Naive thymus-derived CD8-positive, alpha-beta T cell (primary cell): Measurements from ENCODE around the gene TSHZ1. TPM values are rescaled to one million over a fixed set of nuclear protein-coding genes. Genes with fewer than 3 reads are reported as not detected.

Experiments used
- ATAC-seq, 2 donors: fragments of 150-1000 bp; cut with Tn5 transposase in 1 of 2; sonication (Bioruptor Pico), chemical (Tn5 transposase) in 1 of 2; 1 replicate in 1 of 2; 2 replicates in 1 of 2; pipeline ENCODE4 v1.10.0; 2021; ENCODE audit warnings: mild to moderate bottlenecking in 2 of 2, moderate library complexity in 2 of 2
- POLR2A ChIA-PET: fragments of 350-600 bp; sonication (Branson Sonifier 250); formaldehyde crosslinking; loops from one replicate; lab custom pipeline; 2021; ENCODE audit warnings: antibody characterized with exemption; lab: Charles Lee
- DNase-seq, 10 donors: peaks; one replicate each; pipeline versions ENCODE4 v3.0.0 to v3.0.0-alpha.2; 2020 to 2022
- H3K27ac Mint-ChIP-seq, 10 donors: one replicate each; pipeline ENCODE4 v1.8.0; 2020 to 2022; ENCODE audit warnings: mild to moderate bottlenecking in 10 of 10, mixed read lengths in 10 of 10, moderate library complexity in 4 of 10, inconsistent platforms in 1 of 10
- H3K27me3 Mint-ChIP-seq, 5 donors: one replicate each; pipeline ENCODE4 v1.8.0; 2021 to 2022; ENCODE audit warnings: mixed read lengths in 5 of 5
- H3K36me3 Mint-ChIP-seq, 3 donors: one replicate each; pipeline ENCODE4 v1.8.0; 2020 to 2022; ENCODE audit warnings: mixed read lengths in 3 of 3, mild to moderate bottlenecking in 2 of 3, inconsistent platforms in 1 of 3
- H3K4me1 Mint-ChIP-seq, 4 donors: one replicate each; pipeline ENCODE4 v1.8.0; 2021 to 2022; ENCODE audit warnings: mixed read lengths in 4 of 4
- H3K4me3 Mint-ChIP-seq, 10 donors: one replicate each; pipeline ENCODE4 v1.8.0; 2020 to 2022; ENCODE audit warnings: mild to moderate bottlenecking in 10 of 10, mixed read lengths in 10 of 10, moderate library complexity in 6 of 10, inconsistent platforms in 1 of 10
- H3K9me3 Mint-ChIP-seq, 9 donors: one replicate each; pipeline ENCODE4 v1.8.0; 2020 to 2022; ENCODE audit warnings: mixed read lengths in 9 of 9, mild to moderate bottlenecking in 3 of 9, inconsistent platforms in 1 of 9, moderate library complexity in 1 of 9
- polyA plus RNA-seq, 3 donors: library from polyadenylated mRNA; unstranded; fragments of 300-500 nt; fragmentation: Illumina TruSeq; gene quantifications; one replicate each; pipeline ENCODE4 v1.2.3, GENCODE V29; 2021
- total RNA-seq, 8 experiments: library from RNA in 2 of 8; stranded (reverse) in 2 of 8; gene quantifications; one replicate each; pipeline ENCODE4 v1.2.3 and lab custom pipeline; 2021 to 2026

TSHZ1 gene
- total and polyA plus RNA-seq, 5 experiments from 2014 or later: 2.8 to 33.6 (median 7.1) TPM

DNA sequence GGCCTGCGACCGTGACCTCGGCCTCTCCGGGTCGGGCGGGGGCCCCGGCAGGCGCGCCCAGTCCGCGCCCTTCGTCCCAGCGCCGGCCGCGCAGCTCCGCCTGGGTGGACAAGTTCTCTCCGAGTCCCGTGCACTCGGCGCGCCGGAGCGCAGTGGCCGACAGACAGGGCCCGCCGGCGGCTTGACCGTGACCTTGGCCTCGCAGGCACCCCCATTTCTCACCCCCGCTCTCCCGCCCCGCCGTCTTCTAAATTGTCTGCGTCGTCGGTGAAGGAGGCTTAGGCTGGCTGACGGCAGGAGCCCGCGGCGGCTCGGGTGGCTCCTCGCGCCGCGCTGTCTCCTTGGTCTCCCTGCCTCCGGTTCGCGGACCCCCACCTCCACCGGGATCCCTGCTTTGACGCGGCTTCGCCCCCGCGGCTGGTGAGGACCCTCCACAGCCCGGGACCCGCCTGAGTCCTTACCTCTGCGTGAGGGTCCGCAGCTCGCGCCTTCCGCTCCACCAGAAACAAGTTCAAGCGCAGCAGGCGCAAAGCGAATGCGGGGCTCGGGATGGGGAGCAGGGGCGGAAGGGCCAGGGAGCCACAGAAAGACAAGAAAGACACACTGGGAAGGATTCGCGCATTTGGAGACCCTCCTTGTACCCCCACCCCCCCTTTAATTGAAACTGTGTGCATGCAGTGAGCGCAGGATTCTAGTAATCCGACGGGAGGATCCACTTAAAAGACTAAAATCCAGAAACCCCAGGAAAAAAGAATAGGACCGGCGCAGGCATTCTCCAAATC, 5.7 kb upstream of the TSHZ1 start:
- H3K27ac Mint-ChIP-seq: peak overlapping the region in 6 of 10 donors; percentile 40 to 98 (median 78)
- H3K4me3 Mint-ChIP-seq: peak overlapping the region in 9 of 10 donors; percentile 58 to 86 (median 73)
- H3K9me3 Mint-ChIP-seq: no peaks in the 10 kb centered on the region
- peaks cover 0 to 24% (median 4%) of the 10 kb centered on the region in 3 donors for H3K36me3 Mint-ChIP-seq
- DNase-seq (peak in 2 of 10 donors; percentile 32 to 61), ATAC-seq (no peak)
- POLR2A ChIA-PET: interaction anchor here (0.8 kb wide), 1 partner anchor 308 kb away, joined by 3 read pairs; no protein-coding TSS in a partner anchor
- H3K4me1 Mint-ChIP-seq: peaks cover 25 to 43% (median 37%) of the 10 kb centered on the region in 4 donors
- H3K27me3 Mint-ChIP-seq: no peaks in the 10 kb centered on the region

DNA sequence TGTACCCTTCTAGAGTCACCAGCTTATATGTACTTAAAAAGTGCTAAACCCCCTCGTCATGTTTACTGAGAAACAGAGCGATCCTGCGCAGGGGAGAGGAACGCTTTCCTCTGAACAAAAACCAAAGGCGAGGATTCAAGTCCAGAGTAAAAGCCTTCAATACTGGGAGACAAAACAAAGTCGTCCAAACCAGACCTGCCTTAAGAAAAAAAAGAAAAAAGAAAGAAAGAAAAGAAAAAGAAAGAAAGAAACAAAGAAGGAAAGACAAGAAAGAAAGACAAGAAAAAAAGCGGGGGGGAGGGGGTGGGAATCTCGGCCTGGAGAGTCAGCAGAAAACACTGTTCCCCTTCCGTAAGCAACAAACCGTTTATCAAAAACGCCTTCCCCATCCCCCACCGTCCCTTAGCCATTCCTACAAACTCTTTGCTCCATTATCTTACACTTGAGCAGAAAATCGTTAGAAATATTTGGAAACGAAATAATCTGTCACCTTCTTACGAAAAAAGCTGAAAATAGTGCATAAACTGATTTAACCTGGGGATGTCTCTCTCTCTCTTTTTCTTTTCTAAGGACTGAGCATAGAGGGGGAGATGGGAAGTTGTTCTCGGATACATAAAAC, 5.0 kb upstream of the TSHZ1 start:
- peaks cover under 1 to 18% (median 4%) of the 10 kb centered on the region in 3 donors for H3K36me3 Mint-ChIP-seq
- no peak for ATAC-seq
- no peak for DNase-seq
- POLR2A ChIA-PET: interaction anchor here (0.8 kb wide), 1 partner anchor 309 kb away, joined by 3 read pairs; no protein-coding TSS in a partner anchor
- H3K9me3 Mint-ChIP-seq: no peaks in the 10 kb centered on the region
- H3K4me1 Mint-ChIP-seq: peaks cover 26 to 49% (median 38%) of the 10 kb centered on the region in 4 donors
- H3K27ac Mint-ChIP-seq: peak overlapping the region in 6 of 10 donors; percentile 38 to 98 (median 78)
- peak overlapping the region in 9 of 10 donors; percentile 66 to 86 (median 73) for H3K4me3 Mint-ChIP-seq
- no peaks in the 10 kb centered on the region for H3K27me3 Mint-ChIP-seq

DNA sequence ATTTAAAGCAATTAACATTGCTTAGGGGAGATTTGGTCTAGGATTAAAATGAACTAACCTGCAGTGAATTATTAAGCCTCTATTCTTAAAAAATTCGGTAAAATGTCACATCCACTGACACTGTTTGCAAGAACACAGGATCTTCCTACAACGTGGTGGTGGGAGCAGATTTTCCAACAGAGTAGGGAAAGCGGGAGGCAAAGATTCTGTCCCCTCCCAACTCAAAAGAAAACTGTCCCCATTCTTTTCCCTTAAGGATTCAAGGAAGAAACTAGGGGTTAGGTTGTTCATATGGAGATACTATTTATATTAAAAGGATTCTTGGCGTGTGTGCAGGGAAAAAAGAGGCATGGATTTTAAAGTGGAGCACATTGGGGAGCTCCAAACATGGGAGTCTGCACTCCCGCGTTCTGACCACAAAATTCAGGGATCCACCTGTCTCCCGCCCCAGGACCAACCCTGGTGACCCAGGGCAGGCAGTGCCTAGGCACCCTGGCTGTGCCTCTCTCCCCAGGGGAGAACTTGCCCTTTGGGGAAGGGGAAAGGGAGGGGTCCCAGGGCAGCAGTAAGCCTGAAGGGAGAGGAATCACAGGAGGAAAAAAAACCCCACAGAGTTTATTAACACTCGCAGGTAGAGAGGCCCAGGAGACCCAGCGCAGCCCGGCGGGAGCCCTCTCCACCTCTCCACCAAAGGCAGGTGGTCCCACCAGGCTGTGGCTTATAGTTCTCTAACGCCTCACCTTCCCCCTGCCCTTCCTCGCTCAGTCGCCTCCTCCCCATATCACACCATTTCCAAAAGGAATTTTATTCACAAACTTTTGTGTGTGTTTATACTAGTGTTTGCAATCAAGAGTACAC, 3.9 kb upstream of the TSHZ1 start:
- POLR2A ChIA-PET: interaction anchor here (1.0 to 7.3 kb wide), 2 partner anchors 8 to 38 kb away, joined by 3 to 93 read pairs; no protein-coding TSS in a partner anchor
- H3K9me3 Mint-ChIP-seq: no peaks in the 10 kb centered on the region
- H3K36me3 Mint-ChIP-seq: peaks cover 2 to 8% (median 7%) of the 10 kb centered on the region in 3 donors
- H3K27ac Mint-ChIP-seq: peak overlapping the region in 8 of 10 donors; percentile 73 to 99 (median 94)
- peak overlapping the region; percentile 86 to 99 (median 96) for H3K4me3 Mint-ChIP-seq
- DNase-seq (no peak), ATAC-seq (no peak)
- no peaks in the 10 kb centered on the region for H3K27me3 Mint-ChIP-seq
- peaks cover 27 to 50% (median 39%) of the 10 kb centered on the region in 4 donors for H3K4me1 Mint-ChIP-seq

DNA sequence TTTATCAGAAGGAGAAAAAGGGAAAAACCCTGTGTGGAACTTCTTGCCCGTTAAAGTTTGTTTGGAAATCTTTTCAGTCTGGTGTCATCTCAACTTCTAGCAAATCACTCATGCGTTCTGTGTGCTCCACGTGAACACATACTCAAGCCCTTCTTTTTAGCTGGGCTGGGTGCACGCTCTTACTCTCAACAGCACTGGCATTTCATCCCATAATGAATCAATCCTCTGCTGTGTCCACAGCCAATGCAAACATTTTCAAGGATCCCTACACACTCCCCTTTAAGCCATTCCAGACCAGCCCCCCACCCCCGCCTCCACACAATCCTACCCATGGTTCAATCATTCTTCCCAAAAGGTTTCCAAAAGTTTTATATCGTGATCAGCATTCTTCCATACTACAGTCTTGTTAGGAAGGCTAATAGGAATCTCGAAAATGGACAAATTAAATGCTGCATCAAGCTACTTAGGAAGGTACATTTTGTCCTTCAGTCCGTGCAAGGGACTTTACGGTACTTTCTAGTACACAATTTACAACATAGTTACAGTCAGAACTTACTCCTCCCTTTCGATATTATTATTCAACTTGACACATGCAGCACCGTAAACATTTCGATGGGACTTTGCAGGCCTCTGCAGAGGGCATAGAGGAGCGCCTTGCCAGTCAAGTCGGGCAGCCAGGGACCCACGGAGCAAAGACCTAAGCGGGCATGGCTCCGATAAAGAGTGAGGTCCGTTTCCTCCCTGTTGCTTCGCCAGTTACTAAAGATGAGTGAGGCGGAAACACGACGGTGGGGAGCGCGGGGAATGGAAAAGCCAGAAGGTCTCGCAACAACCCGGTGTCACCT, 3.1 kb upstream of the TSHZ1 start:
- peaks cover 0 to 7% (median 5%) of the 10 kb centered on the region in 3 donors for H3K36me3 Mint-ChIP-seq
- peak overlapping the region; percentile 89 to 99 (median 93) for H3K27ac Mint-ChIP-seq
- no peaks in the 10 kb centered on the region for H3K27me3 Mint-ChIP-seq
- no peaks in the 10 kb centered on the region for H3K9me3 Mint-ChIP-seq
- ATAC-seq: peak in 1 of 2 donors; percentile 1
- peak overlapping the region; percentile 86 to 99 (median 96) for H3K4me3 Mint-ChIP-seq
- peak in 1 of 10 donors; percentile 42 for DNase-seq
- POLR2A ChIA-PET: interaction anchor here (1.0 to 7.3 kb wide), 3 partner anchors 9 to 38 kb away, joined by 3 to 93 read pairs (median 3); no protein-coding TSS in a partner anchor
- H3K4me1 Mint-ChIP-seq: peaks cover 28 to 54% (median 43%) of the 10 kb centered on the region in 4 donors

DNA sequence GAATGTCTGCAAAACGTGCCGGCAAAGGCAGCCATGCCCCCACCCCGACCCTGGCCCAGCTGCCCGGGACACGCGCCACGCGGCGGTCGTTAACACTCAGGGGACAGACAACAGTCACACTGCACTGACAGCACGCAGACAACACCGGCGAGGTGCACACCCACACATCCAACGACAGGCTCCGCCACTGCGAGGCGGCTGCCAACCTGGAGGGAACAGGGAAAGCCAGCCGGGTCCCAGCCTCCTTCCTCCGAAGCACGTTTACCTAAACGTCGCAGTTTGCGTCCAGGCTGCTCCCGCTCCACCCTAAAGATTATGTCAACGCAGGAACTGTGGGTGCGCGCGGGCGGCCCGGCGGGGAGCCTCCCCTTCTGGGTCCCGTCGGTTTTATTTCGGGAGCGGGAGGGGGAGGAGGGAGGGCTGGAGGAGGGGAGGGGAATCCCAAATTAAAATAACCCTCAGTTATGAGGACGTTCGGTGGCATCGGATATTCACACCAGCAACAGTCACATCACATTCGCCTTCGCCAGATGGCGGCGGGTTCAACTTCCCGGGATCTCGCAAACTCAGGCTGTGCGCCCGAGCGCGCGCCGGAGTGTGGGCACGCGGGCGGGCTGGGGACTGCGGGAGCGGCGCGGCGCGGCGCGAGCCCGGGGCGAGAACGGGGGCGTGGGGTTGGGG, 2.3 kb upstream of the TSHZ1 start:
- ATAC-seq: peak; percentile 4 to 11
- POLR2A ChIA-PET: interaction anchor here (1.0 to 7.3 kb wide), 7 partner anchors 12 to 709 kb away, joined by 3 to 93 read pairs (median 3); partner anchors contain the start of gene ZNF407

DNA sequence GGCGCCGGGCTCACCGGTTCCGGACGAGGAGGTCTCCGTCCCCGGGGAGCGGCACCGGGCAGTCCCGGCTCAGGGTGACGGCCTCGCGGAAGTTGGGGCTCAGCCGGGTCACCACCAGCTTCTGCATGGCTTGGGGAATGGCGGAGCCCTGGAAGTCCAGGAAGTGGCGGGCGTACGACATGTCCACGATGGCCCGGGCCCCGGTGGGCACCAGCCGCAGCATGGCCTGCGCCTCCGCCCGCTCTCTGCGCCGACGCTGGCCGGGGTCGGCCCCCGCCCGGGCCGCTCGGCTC, 1.8 kb upstream of the TSHZ1 start:
- ATAC-seq: no peak
- Mint-ChIP-seq H3K27me3 (no peaks in the 10 kb centered on the region), H3K4me1 (peaks cover 36 to 58% (median 53%) of the 10 kb centered on the region in 4 donors), H3K36me3 (peaks cover 0 to 7% (median 2%) of the 10 kb centered on the region in 3 donors), H3K4me3 (peak overlapping the region in 9 of 10 donors; percentile 33 to 99 (median 92)), H3K9me3 (no peaks in the 10 kb centered on the region), H3K27ac (peak overlapping the region in 2 of 10 donors; percentile 98 to 99)
- DNase-seq: no peak
- POLR2A ChIA-PET: interaction anchor here (0.7 to 7.3 kb wide), 12 partner anchors 13 to 711 kb away, joined by 3 to 93 read pairs (median 4); partner anchors contain the start of gene ZNF407

More for the DNA sequence above, 2.3 kb upstream of the TSHZ1 start:
- no peaks in the 10 kb centered on the region for H3K9me3 Mint-ChIP-seq
- H3K36me3 Mint-ChIP-seq: peaks cover 0 to 7% (median 2%) of the 10 kb centered on the region in 3 donors
- H3K4me1 Mint-ChIP-seq: peaks cover 36 to 57% (median 51%) of the 10 kb centered on the region in 4 donors
- H3K27ac Mint-ChIP-seq: peak overlapping the region; percentile 89 to 99 (median 93)
- H3K4me3 Mint-ChIP-seq: peak overlapping the region; percentile 86 to 99 (median 96)
- DNase-seq: peak in 7 of 10 donors; percentile 20 to 66 (median 32)
- no peaks in the 10 kb centered on the region for H3K27me3 Mint-ChIP-seq

DNA sequence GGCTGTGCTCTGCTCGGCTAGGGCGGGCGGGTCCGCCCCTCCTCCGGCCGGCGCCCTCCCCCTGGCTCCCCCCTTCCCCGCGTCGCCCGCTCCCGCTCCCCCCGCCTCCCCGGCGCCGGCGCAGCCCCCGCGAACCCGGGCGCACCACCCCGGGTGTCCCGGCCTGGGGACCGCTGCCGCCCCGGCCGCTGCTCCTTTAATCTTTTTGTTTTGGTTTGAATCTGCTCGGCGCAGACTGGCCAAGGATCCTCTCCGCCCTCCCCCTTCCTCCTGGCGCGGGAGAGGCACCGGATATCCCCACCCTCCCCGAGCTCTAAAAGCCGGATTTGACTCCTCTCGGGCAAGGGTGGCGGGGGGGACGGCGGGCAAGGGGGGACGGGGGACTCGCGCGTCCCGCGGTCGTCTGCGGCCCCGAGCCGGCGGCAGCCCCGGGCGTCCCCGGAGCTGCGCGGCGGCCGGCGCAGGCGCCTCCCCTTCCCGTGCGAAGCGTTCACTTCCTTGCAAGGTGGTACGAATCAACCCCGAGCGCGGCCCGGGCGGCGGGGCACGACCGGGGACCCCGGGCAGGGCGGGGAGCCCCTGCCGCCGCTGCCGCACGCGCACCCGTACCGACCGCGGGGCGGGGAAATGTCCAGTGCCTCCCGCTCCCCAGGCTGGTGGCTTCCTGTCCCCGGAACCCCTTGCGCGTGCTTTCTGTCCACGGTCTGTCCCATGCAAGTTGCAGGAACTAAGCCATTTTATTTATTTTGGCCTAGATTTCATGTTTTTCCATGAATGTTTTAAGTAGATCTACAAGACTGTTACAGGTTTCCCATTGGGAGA, 1.3 kb upstream of the TSHZ1 start, which contains the start of gene PTGR3:
PTGR3 (minus strand) TSS at position 11 of the 822 bp plus-strand sequence. CDS start 81 bp downstream, outside the sequence.
- POLR2A ChIA-PET: interaction anchor here (0.7 to 7.3 kb wide), 15 partner anchors 13 to 1284 kb away, joined by 3 to 93 read pairs (median 3); partner anchors contain the start of gene ZNF407
- H3K9me3 Mint-ChIP-seq: no peaks in the 10 kb centered on the region
- peaks cover 39 to 64% (median 59%) of the 10 kb centered on the region in 4 donors for H3K4me1 Mint-ChIP-seq
- H3K27ac Mint-ChIP-seq: peak within 1 kb of the TSS; percentile 93 to 99 (median 97)
- peaks cover 0 to 7% (median 2%) of the 10 kb centered on the region in 3 donors for H3K36me3 Mint-ChIP-seq
- ATAC-seq: peak; percentile 48 to 58
- peak; percentile 49 to 85 (median 68) for DNase-seq
- H3K4me3 Mint-ChIP-seq: peak within 1 kb of the TSS; percentile 95 to 100 (median 98)
- no peaks in the 10 kb centered on the region for H3K27me3 Mint-ChIP-seq

DNA sequence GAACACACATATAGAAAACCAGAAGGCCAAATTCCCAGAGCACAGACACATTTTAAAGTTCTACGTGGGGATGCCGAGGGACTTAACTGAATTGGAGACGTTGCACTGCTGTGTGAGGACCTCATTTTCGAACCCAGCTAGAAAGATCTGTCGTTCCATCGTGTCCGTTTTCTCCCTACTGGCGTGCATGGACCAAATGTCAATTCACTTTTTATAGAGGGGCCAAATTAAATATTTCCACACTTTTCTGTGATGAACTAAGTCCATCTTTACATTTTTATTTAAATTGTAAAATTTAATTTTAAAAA, 692 bp upstream of the TSHZ1 start:
- ATAC-seq: no peak
- POLR2A ChIA-PET: interaction anchor here (0.7 to 7.3 kb wide), 12 partner anchors 10 to 1283 kb away, joined by 3 to 93 read pairs (median 4); partner anchors contain the start of gene ZNF407
- H3K27ac Mint-ChIP-seq: peak overlapping the region; percentile 92 to 99 (median 96)
- peak overlapping the region; percentile 94 to 100 (median 97) for H3K4me3 Mint-ChIP-seq
- H3K9me3 Mint-ChIP-seq: no peaks in the 10 kb centered on the region
- H3K36me3 Mint-ChIP-seq: peaks cover 0 to 7% (median 2%) of the 10 kb centered on the region in 3 donors
- peaks cover 41 to 68% (median 63%) of the 10 kb centered on the region in 4 donors for H3K4me1 Mint-ChIP-seq
- H3K27me3 Mint-ChIP-seq: no peaks in the 10 kb centered on the region
- no peak for DNase-seq

DNA sequence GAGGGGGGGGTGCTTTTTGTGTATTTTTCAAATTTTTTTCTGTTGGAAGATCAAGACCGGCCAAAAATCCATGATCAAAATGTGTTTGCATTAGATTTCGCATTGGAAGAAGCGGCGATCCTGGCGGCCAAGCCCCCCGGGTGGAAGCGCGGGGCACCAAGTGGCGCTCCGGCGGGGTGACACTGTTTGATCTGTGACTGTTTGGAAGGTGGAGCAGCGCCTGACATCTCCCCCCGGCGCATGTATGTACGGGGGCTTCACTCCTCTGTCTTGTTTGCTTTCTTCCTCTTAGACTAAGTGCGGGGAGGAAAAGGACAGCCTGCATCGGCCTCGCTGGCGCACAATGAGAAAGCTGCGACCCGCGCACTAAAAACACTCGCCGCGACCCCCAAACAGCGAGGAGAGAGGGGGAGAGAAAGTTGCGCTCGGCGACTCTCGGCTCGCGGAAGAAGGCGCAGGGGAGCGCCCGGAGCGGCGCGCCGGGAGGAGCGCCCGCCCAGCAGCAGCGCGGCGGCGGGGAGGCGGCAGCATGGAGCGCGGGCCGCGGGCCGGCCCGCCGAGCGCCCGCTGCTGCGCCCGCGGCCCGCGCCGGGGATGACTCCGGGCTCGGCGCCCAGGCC, 515 bp downstream of the TSHZ1 start:
- POLR2A ChIA-PET: interaction anchor here (0.7 to 7.3 kb wide), 12 partner anchors 10 to 613 kb away, joined by 3 to 93 read pairs (median 4); partner anchors contain the start of gene ZNF407
- no peaks in the 10 kb centered on the region for H3K27me3 Mint-ChIP-seq
- H3K27ac Mint-ChIP-seq: peak overlapping the region; percentile 92 to 99 (median 96)
- H3K4me1 Mint-ChIP-seq: peaks cover 38 to 68% (median 62%) of the 10 kb centered on the region in 4 donors
- peaks cover 0 to 7% (median 2%) of the 10 kb centered on the region in 3 donors for H3K36me3 Mint-ChIP-seq
- peak overlapping the region; percentile 94 to 100 (median 97) for H3K4me3 Mint-ChIP-seq
- peak; percentile 19 for ATAC-seq
- DNase-seq: peak in 6 of 10 donors; percentile 34 to 62 (median 50)
- H3K9me3 Mint-ChIP-seq: no peaks in the 10 kb centered on the region
